NCI-H460 (cell line): Measurements from ENCODE around the gene ESYT2. TPM values are rescaled to one million over a fixed set of nuclear protein-coding genes. Genes with fewer than 3 reads are reported as not detected.
"Not testable (repeated sequence)": the region's sequence is repeated elsewhere in the genome, so short reads cannot be mapped to it uniquely, and the experiment has no call there.

ENCODE experiments used
- DNase-seq: peaks from one replicate; pipeline ENCODE4 v3.0.0-alpha.2; 2016; ENCODE audit warnings: low read depth; ENCODE audit errors: extremely low read depth
- total RNA-seq: library from RNA; depleted of rRNA; stranded (reverse); fragments of >200 nt; shearing (Covaris generic); gene quantifications from 2 replicates; pipeline ENCODE4 v1.2.3, GENCODE V29; 2014

The ESYT2 gene
- total RNA-seq, 1 experiment from 2014 or later, result 126 TPM

DNA sequence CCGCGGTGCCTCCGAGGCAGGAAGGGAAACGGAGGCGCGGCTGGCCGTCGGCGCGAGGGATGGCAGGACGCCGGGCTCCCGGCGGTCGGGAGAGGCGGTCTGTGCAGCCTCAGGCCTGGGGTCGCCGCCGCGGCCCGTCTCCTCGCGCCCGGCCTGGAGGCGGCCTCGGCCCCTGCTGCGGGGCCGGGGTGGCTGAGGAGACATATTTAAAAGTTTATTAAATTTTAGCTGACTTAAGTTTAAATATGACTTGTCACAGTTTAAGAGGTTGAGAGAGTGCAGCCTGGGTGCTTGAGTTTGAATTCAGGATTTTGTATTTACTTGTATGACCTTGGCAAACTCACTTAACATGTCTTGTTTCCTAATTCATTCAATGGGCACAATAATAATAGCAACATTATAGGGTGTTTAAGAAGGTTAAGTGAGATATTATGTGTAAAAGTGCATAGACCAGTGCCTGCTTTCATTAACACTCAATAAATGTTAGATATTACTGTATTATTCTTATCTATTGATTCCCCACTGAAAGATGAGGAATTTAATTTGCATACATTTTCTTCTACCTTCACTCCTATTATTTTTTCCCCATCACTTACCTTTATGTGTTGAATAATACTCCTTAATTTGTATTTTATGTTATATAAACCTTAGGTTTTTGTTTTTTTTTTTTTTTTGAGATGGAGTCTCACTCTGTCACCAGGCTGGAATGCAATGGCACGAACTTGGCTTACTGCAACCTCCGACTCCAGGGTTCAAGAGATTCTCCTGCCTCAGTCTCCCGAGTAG lies 27.8 kb upstream of the ESYT2 start:
- no peak for DNase-seq

DNA sequence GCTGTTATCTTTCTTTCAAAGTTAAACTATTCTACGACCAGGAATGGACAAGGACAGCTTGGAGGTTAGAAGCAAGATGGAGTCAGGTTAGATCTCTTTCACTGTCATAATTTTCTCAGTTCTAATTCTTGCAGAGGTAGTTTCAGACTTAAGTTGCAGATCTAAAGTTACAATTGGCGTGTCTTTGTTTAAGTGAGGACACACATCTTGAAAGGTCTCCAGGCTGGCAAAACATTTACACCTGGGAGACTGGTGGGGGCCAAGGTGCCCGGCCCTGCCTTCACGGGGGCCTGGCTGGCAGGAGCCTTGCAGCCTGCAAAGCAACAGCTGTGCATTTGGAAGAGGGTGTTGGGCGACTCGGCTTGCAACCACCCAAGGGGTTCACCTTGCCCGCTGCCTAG lies 25.4 kb upstream of the ESYT2 start:
- DNase-seq, result no peak

DNA sequence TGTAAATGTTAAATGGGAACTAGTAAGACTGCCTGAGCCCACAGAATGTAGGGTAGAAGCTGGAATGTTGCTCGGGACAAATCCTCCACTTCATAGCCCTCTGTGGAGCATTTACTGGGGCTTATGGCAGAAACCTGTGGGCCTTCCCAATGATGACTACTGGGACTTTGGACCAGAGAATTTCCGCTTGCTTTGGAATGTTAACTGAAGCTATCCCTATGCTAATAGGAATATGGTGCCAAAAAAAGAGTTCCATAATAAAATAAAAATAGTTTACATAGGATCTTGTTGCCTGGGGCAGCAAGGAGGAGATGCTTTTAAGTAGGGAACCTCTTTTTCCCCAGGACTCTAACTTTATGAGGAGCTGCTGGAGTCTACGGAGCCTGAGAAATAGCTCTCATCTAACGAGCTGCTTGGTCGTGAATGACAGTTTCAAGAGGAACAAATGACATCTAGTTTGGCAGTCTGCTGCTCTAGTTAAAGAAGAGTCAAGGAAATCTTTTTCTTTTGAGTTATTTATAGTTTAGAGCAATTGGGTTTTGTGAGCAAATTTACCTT lies 21.3 kb upstream of the ESYT2 start:
- no peak for DNase-seq

DNA sequence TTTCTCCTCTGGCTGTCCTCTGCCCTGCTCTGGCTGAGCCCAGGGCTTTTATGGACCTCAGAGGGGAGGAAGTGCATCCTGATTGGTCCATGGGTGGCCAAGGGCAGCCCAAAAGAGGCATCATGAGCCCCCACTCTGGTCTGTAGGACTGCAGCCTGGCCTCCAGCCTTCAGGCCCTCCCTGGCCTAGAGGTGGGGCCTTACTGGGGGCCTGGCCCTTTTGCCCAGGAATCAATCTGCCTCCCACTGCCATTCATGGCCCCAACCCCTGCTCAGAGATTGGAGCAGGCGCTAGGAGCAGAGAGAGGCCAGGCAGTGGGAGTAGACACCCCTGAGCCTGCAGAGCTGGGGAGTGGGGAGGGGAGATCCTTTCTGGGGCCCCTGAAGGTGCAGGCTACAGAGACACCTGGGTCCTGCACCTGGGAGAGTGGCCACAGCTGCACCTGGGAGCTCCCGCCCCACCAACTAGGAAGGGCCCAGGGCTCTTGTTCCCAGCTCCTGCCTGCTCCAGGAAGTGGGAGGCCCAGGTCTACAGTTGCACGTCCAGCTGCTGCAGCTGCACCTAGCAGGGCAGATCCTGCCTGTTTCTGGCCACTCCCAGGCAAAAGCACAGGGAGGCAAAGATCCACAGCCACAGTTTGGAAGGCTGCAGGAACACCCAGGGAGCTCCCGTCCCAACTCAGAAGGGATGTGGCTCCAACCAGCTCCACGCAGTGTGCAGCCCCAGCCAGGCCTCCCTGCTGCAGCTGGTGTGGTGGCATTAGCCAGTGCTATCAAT lies 20.6 kb upstream of the ESYT2 start:
- no peak for DNase-seq

DNA sequence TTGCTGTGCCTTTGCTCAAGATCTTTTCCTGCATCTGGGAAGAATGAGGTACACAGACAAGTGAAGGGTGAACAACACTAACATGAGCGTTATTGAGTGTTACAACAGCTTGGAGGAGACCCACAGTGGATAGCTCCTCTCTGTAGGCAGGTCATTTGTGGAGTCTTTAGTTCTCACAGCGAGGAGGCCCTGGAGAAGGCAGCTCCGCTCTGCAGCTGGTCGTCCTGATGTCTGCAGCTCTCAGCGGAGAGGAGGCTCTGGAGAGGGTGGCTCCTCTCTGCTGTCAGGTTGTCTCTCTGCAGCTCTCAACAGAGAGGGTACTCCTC lies 20.1 kb upstream of the ESYT2 start:
- no peak for DNase-seq

DNA sequence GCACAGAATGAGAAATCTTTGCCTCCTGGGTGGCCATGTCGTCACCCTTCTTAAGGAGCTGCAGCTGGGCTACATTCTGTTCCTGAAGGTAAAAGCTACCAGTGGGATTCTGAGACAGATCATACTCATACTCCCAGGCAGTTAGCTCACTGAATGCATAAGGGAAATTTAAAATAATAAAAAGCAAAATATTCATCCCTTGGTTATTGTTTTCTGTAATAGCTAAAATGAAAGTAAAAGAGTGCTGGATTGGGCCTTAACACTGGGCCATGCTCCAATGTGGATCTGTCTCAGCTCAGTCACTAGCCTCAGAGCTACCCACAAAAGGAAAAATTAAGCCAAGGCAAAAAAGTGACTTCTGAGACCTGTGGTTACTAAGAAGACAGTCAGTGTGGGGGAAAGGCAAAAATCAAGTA lies 18.1 kb upstream of the ESYT2 start:
- DNase-seq, result no peak

DNA sequence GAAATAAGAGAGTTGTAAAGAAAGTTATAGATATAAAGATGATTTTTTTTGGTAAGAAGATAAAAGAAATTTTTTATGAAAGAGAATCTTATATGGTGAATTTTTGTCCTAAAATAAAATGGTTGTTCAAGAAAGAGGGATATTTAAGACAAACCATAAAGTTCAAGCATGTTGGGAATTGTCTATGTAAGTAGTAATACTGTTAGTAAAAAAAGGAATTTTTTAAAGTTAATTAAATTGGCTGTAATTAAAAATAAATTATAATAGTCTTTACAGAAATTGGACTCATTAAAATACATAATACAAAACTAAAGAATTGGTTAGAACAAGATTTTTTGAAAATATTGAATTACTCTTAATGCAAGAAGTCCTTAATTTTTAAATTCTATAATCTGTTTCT lies 17.0 kb upstream of the ESYT2 start:
- no peak for DNase-seq

DNA sequence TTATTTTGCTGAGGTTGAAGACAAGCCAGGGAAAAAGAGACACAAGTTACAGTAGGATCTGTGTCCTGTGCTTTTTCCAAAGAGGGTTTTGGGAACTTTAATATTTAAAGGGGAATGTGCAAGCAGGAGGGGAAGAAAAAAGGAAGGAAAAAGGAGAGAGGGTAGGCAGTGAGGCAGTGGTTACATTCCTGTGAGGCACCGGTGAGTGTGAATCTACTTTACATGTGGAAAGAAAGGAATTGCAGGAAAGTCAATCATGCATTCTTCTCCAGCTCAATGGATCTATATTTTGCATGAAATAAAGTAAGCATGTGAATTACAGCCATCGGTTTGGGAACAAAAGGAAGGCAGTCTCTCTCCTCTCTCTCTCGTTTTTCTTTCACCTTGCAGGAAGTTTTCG lies 14.5 kb upstream of the ESYT2 start:
- no peak for DNase-seq

DNA sequence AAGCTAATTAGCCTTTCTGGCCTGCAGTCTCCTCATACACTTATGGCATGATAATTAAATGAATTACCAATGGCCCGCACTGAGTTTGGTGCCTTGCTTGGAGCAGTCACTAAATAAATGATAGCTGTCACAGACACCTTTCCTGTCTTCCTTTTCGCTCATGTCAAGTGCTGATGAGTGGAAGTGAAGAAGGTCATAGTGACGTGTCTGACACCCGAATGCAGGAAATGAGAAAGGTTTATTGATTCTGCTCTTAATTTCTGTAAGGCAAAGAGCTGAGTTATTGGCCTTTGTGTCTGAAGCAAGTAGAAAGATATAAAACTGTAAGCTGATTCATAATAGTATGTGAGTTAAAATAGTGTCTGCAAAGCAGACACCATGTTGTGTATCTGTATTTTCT lies 13.2 kb upstream of the ESYT2 start:
- DNase-seq, result no peak

DNA sequence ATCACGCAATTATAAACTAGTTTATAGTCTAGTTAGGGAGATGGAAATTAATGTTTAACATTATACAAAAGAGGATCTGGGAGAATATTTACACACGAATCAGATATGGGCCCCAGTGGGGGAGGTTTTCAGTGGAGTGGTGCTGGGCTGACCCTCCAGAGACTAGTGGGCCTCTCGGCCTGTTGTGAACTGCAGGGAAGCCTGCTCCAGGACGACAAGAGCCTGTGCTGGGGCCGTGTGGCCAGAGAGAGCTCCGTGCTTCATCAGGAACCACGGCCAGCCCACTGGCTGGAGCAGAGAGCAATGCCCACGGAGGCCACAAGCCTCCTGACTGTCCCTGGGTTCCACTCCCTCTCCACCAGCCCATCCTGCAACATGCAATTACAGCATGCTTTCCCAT lies 11.3 kb upstream of the ESYT2 start:
- DNase-seq, result no peak

DNA sequence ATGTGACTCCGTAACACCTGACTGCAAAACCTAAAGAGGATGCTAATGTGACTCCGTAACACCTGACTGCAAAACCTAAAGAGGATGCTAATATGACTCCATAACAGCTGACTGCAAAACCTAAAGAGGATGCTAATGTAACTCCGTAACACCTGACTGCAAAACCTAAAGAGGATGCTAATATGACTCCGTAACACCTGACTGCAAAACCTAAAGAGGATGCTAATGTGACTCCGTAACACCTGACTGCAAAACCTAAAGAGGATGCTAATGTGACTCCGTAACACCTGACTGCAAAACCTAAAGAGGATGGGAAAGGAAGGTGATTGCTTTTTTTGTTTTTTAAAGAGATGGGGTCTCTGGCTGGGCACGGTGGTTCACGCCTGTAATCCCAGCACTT lies 9.9 kb upstream of the ESYT2 start:
- not testable (repeated sequence) for DNase-seq

DNA sequence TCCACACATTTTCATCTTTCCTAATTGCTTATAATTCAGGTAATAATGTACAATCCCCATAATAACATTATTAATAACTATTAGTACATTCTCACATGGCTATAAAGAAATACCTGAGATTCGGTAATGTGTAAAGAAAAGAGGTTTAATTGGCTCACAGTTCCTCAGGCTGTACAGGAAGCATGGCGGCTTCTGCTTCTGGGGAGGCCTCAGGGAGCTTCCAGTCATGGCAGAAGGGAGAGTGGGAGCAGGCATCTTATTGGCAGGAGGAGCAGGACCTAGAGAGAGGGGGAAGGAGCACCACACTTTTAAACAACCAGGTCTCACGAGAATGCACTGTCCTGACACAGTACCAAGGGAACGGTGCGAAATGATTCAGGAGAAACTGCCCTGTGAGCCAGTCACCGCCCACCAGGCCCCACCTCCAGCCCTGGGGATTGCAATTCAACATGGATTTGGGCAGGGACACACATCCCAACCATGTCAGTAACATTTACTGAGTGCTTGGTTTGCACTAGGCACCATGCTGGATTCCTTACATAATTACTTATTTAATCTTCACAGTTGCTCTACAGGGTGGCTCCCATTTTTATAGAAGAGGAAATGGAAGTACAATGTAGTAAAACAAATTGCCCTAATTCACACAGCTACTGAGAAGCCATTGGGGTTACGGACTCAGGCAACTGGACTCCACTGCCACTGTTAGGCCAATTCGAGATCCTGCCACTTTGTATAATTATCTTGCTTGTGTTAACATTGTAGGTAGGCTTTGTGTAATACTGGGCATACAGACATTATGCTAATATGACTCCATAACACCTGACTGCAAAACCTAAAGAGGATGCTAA lies 8.7 kb upstream of the ESYT2 start:
- DNase-seq, result no peak

DNA sequence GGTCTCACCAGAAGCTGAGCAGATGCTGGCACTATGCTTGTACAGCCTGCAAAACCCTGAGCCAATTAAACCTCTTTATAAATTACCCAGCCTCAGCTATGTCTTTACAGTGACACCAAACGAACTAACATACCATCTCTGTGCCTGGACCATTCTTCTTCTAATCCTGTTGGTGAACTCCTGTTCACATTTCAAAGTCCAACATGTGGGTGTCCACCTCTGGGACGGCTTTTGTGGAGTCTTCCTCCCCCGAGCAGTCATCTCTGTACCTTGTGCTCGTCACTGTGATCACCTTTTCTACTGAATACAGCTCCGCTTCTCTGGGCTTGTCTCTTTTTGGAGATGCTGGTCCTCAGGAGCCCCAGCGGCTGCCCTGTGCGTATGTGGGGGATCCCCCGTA lies 7.4 kb upstream of the ESYT2 start:
- DNase-seq, result no peak

DNA sequence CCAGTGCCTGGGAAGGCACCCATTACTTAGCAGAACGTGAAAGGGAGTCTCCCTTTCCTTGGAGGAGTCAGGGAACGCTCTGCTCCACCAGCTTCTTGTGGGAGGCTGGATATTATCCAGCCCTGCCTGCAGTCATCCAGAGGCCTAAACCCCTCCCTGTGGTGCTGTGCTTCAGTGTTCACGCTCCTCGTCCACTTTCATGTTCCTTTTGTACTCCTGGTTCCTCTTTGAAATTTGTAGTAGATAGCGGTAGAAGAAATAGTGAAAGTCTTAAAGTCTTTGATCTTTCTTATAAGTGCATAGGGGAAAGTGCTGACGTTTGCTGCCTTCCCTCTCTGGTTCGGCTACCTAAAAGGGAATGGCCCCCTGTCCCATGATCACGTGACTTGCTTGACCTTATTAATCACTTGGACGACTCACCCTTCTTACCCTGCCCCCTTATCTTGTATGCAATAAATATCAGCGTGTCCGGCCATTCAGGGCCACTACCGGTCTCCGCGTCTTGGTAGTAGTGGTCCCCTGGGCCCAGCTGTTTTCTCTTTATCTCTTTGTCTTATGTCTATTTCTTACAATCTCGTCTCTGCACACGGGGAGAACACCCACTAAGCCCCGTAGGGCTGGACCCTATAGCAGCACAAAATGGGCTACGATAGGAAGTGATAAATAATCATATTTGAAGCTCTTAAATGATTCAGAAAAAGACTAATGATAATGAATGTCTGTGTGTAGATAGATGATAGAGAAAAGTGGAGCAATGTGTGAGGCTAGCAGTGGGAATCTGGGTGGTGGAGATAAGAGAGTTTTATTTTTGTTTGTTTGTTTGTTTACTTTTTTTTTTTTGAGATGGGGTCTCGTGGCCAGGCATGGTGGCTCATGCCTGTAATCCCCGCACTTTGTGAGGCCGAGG lies 5.8 kb upstream of the ESYT2 start:
- no peak for DNase-seq

DNA sequence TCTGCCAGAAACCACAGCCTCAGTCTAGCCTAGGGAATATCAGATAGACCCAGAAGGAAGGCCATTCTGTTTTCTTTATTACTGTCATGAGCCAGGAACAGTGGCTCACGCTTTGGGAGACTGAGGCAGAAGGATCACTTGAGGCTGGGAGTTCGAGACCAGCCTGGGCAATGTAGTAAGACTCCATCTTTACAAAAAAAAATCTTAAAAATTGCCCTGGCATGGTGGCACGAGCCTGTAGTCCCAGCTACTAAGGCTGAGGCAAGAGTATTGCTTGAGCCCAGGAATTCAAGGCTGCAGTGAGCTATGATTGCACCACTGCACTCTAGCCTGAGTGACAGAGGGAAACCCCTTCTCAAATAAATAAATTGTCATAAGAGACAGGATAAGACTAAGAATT lies 3.7 kb upstream of the ESYT2 start:
- no peak for DNase-seq

DNA sequence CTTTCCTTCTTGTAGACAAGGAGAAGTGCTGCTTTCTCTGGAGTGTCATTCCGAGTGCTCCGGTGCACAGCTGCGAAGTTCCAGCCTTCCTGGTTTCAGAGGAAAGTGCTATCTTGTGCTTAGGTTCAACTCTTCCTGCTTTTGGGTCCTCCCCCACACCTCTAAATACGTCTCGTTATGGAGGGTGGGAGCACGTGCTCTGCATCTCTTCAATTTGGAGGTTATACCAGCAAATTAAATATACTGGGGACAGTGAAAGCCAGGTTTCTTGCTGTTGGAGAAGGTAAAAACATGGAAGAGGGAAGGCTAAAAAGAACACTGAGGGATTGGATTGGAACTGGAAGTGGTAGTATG lies 2.4 kb upstream of the ESYT2 start:
- no peak for DNase-seq

DNA sequence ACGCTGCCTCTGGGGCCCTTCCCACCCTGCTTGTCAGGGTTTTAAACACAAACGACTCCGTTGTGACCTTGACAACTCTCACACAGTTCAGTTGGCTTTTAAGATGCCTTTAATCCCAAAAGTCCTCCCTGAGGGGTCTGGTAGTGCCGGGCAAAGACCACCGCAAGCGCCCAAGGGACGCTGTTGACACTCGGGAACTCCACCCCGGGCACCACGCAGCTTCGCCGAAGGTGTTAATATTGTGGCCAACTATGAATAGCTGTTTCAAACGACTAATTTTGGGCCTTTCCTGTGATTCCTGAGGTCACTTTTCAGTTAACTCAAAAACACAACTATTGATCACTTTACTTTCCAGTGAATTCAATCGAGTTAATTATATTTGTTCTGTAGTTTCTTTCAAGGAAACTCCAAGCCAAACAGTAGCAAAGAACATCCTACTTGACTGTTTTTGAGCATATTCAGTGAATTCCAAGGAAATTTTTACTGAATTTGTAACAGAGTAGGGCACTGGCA lies 958 bp upstream of the ESYT2 start:
- DNase-seq, result no peak

DNA sequence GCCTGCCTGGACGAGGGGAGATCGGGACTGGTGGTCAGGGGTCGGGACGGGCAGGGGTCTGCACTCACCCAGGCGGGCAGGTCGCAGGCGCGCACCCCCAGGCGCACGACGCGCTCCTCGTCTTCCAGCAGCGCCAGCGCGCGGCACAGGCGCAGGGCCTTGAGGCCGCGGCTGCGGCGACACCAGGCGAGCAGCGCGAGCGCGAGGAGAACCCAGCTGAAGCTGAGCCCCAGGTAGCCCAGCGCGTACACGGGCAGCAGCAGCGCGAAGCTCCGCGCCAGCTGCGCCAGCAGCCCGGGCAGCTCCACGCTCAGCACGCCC lies 328 bp downstream of the ESYT2 start:
- DNase-seq, result peak; percentile 44

DNA sequence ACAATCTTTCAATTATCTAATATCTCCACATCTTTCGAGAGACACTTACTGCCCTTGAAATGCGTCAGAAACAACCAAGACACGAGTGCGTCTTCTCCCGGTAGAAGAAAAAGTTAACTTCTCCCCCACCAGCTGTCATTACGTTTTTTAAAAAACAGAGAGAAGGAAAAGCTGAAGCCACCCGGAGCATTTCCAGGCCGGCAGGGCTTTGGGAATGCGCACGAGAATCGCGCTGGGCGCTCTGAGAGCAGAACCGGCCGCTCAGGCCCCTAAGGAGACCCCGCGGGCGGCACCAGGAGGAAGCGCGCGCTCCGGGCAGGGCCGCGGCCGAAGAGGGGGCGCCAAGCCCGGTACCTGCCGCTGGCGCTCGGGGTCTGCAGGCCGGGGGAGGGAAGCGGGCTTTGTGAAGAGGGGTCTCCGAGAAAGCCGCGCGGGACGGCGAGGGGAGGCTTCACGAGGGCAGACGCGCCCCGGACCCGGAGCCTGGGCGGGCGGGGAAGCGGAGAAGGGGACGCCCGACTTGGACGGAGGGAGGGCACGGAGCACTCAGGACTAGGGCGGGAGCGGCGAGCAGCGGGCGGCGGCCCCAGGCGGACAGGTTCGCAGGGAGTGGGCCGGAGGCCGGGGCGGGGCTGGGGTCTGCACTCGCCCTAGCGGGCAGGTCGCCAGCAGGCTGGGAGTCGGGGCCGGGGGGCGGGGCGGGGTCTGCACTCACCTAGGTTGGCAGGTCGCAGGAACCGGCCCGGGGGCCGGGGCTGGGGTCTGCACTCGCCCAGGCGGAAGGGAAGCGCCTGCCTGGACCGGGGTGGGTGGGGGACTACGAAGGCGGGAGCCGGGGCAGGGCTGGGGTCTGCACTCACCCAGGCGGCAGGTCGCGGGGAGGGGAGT lies 932 bp downstream of the ESYT2 start:
- DNase-seq, result no peak
